Suppressor macrophage (primary cell): Measurements from ENCODE around the gene RFX2.

Experiments used
- DNase-seq, 4 experiments: peaks; one replicate each; pipeline ENCODE4 v3.0.0-alpha.2; 2020 to 2022

Gene RFX2

GRCh38 chr19:5954293-5954692, 156.0 kb downstream of the RFX2 start:
- DNase-seq = no peak

- peak; percentile 52 to 71 (median 58) for DNase-seq
Measured at GRCh38 chr19:5953680-5954213, 156.6 kb downstream of the RFX2 start.

- peak in 2 of 4 experiments; percentile 33 to 44 for DNase-seq
Measured at GRCh38 chr19:5953030-5953589, 157.2 kb downstream of the RFX2 start.

- DNase-seq = no peak
Measured at GRCh38 chr19:5952193-5953029, 157.9 kb downstream of the RFX2 start.

GRCh38 chr19:5951338-5951861, 158.9 kb downstream of the RFX2 start:
- peak; percentile 53 to 82 (median 66) for DNase-seq

GRCh38 chr19:5950741-5951140, 159.6 kb downstream of the RFX2 start:
- no peak for DNase-seq

- no peak for DNase-seq
Measured at GRCh38 chr19:5949792-5950305, 160.5 kb downstream of the RFX2 start.

- DNase-seq = no peak
Measured at GRCh38 chr19:5948752-5949564, 161.3 kb downstream of the RFX2 start.

- DNase-seq = peak; percentile 89 to 96 (median 94)
Measured at GRCh38 chr19:5947435-5947834, 162.9 kb downstream of the RFX2 start.

GRCh38 chr19:5943623-5944022, 166.7 kb downstream of the RFX2 start:
- DNase-seq = peak in 3 of 4 experiments; percentile 16 to 41 (median 31)
